ENCODE data around the gene NFKB1.

The NFKB1 gene

DNA sequence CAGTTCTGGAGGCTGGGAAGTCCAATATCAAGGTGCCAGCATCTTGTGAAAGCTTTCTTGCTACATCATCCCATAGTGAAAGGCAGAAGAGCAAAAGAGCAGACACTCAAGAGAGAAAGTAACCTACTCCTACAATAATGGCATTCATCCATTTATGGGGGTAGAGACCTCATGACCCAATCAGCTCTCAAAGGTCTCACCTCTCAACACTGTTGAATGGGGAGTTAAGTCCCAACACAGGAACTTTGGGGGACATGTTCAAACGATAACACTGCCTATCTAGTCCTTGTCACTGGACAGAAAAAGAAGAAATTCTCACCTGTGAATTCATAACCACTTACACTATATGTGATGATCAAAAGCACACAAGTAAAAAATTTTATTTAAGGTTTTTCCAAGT is 6.6 kb upstream of the NFKB1 start:
- DNase-seq (ENCODE audit: low read depth in 2 of 2) = no peak

DNA sequence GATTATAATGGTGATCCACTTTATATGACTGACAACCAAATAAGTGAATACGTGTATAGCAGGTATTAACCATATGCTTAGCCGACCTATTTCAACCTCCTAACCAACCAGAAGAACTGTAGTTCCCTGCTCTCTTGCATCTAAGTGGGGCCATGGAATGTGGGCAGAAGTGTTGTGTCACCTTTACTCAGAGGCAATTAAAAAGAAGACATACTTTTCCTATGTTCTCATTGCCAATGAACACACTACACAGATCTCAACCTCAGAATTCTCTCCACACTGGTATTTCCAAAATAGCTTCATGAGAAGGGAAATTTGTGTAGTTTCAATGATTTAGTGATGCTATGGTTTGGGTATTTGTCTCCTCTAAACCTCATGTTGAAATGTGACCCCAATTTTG is 3.2 kb upstream of the NFKB1 start:
- no peak for DNase-seq (ENCODE audit: low read depth in 2 of 2)

DNA sequence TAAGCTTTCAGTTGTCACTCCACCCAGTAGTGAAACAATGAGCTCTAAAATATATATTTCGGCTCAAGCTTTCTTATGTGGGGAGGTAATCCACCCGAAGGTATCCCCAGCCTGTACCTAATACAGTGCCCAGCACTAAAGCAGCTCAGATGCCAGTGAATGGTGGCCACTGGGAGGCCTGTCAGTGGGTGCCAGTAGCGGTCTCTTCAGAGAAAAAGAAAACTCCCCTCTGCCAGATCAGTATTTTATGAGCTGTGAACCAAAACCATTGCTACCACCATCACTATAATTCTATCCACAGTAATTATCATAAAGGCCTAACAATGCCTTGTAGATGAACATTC is 835 bp upstream of the NFKB1 start:
- DNase-seq (ENCODE audit: low read depth in 2 of 2) = no peak

DNA sequence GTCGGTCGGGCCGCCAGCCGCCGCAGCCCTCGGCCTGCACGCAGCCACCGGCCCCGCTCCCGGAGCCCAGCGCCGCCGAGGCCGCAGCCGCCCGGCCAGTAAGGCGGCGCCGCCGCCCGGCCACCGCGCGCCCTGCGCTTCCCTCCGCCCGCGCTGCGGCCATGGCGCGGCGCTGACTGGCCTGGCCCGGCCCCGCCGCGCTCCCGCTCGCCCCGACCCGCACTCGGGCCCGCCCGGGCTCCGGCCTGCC is 213 bp downstream of the NFKB1 start:
- DNase-seq (ENCODE audit: low read depth in 2 of 2) = no peak

DNA sequence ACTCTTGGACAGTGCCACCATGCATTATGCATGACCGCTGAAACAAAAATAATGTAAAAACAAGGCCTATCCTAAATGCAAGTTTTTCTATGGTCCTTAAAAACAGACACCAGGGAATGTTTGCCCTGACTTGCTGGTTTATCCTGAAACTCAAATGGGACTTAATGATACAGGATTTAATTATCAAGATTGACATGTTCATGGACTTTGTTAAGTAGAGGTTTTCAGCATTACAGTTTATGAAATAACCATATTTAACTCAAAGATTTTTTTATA is 1.3 kb downstream of the NFKB1 start:
- DNase-seq (ENCODE audit: low read depth in 2 of 2) = no peak

DNA sequence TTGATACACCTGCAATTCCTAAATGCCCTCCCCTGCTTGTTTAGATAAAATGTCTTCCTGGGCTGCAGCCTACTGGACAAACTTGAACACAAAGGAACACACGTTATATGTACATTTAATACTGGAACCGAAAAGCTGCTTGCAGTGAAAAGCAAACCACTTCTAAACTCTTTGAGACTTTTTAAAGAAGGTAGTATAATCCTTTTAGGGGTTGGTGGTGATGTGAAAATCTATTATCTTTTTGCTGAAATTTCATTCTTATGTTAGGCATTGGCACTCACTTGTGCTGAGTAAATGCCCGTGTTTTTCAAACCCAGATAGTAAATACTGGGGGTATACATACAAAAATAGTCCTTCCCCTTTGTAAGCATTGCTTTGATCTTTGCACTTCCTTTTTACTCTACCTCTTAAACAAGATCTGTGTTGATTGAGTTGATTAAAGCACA is 2.2 kb downstream of the NFKB1 start:
- DNase-seq (ENCODE audit: low read depth in 2 of 2) = no peak

DNA sequence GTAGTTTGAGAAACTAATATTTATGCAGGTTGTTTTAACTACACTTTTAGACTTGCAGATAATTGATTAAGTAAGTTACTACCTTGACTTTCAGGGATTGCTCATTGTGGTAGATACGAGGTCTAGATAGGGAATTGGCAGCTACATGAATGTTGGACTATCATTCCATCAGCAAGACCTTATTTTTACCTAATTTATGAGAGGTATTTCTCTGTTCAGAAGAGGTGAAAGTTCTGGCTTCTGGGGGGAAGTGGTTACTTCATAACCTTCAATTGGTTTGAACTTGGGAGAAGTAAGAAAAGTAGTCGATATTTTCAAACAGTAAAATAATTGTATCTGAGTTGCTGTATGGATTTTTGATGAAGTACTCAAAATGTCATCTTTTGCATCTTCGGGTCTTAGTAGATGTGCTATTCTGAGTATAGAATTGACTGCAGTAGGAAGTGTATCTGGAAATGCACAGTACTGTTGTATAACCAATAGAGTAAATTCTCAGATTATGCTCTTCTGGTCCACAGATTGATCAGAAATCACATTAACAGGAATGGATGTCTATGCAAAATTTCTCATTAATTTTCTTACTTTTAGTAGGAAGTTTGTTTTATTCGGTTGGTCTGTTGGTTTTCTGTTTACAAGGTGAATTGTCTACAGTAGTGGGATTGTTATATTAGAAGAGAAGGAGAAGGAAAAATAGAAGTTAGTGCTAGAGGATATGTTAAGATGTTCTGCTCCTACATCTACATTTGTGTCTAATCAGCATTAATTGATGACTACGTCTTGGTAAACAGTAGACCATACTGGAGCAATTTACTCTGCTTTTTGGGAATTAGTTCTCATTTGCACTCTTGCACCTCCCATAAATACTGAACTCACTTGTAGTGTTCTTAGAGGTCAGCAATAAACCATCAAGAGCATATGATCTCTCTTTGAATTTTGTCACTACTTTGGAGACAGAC is 3.0 kb downstream of the NFKB1 start:
- no peak for DNase-seq (ENCODE audit: low read depth in 2 of 2)

DNA sequence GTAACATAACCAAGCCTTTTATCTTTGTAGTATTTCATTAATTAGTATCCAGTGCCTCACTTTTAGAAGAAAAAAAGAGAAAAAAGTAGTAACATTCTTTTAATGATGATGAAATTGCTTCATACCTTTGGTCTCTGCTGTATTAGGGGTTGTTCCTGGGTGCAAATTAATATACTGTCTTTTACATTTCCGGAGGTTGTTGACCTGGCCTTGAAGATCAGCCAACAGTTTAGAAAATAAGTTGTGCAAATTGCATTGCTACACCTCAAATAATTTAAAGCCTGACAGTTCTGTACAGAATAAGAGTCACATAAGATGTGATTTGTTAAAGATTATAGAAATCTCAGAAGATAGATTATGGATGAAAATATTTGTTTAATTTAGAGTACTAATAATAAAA is 3.8 kb downstream of the NFKB1 start:
- DNase-seq (ENCODE audit: low read depth in 2 of 2) = no peak

DNA sequence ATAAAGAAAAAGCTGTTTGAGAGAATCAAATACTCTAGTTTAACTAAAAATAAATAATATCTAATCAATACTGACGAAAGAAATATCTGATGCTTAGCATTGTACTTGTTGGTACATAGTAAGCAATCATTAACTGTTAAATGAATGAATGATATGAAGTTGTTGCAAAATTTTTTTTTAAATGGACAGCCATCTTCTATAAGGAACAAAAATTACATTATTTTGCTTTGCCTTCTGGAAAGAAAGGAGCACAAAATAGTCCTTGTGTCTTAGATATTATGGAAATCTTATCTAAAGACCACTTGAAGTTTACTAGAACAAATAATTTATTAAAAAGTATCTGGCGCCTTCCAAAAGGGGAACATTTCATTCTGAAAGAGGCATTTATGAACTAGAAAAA is 4.5 kb downstream of the NFKB1 start:
- DNase-seq (ENCODE audit: low read depth in 2 of 2) = no peak

DNA sequence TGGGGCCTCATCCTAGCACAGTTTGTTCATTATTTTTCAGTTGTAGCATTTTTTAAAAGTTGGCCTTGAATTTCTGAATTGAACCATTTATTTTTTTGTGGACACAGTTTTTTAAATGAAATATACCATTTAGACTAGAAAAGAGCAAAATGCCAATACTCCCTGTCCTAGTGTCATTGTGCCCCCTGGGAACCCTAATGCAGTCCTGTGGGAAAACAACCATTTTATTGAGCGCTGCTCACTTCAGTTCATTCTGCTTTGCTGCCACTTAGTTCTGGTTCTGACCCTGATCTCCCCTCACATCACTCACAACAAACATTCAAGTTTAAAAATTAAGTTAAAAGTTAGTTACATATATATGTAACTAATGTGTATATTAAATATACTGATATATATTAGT is 5.4 kb downstream of the NFKB1 start:
- no peak for DNase-seq (ENCODE audit: low read depth in 2 of 2)

DNA sequence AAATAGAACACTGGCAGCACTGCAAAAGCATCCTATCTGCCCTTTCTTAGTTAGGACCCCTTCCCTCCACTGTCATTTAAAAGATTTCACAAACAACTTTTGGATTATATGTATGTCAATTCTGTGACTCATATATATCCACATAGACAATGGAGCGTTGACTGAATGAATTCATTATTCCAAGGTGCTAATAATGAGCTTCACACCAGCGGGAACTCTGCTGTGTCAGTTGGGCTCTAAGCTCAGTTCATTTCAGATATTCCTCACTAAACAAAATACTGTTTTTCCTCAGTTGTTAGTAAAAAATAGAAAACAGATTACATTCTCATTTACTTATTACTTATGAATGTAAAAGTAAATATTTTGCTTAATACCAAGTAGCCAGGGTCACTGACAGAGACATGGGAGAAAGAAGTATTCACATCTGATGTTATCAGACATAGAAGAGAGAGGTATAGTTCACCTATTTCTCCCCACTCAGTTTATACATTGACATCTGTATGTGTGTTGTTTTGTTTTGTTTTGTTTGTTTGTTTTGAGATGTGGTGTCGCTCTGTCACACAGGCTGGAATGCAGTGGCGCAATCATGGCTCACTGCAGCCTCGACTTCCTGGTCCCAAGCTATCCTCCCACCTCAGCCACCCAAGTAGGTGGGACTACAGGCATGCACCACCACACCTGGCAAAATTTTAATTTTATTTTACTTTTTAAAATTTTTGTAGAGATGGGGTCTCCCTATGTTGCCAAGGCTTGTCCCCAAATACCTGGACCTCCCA is 10.9 kb downstream of the NFKB1 start:
- DNase-seq (ENCODE audit: low read depth in 2 of 2) = no peak

DNA sequence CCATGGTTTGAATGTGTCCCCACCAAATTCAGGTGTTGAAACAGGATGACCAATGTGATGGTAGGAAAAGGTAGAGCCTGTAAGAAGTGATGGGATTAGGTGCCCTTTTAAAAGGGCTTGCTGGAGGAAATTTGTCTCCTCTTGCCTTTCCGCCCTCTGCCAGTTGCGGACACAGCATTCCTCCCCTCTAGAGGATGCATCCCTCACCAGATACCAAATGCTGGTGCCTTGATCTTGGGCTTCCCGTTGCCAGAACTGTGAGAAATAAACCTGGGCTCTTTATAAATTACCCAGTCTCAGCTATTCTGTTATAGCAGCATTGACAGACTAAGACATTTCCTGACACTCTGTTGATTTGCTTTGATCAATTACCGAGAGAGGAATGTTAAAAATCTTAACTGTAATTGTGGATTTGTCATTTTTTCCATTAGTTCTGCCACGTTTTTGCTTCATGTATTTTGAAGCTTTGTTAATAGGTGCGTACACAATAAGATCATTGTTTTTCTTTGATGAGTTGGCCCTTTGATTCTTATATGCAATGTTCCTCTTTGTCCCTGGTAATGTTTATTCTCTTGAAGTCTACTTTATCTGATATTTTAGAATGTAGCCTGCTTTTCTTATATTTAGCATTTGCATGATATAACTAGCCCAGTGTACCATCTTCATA is 13.3 kb downstream of the NFKB1 start:
- DNase-seq (ENCODE audit: low read depth in 2 of 2) = no peak

DNA sequence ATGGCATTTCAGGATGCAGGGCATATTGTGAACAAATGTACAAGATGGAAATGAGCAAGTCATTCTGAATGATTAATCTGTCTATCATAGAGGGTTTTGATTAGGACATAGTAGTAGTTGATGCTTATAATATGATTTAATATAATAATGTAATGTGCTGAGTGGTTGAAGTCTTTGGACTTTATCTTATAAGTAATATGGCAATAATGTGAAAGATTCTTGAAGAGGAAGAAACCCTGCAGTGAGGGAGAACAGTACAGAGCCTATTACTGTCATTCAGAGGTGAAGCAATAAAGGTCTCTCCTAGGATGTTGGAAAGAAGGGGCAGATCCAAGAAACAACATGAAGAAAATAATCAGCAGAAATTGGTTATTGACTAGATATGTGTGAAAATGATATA is 16.6 kb downstream of the NFKB1 start:
- DNase-seq (ENCODE audit: low read depth in 2 of 2) = no peak

DNA sequence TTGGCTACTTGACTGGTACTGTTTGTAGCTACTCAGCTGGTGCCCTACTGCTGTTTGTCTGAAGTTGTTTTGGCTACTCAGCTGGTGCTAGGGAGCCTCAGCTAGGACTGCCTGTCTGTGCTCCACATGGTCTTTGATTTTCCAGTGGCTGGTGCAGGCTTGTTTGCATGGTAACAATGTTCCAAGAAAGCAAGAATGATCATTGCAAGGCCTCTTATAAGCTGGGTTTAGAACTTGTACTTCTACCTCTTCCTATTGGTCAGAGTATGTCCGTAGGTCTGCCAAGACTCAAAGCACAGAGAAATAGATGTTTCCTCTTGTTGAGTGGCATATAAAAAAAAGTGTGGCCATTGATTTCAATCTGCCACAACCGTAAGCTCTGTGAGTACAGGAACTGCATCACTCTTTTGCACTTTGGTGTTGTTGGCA is 17.6 kb downstream of the NFKB1 start:
- DNase-seq (ENCODE audit: low read depth in 2 of 2) = no peak

DNA sequence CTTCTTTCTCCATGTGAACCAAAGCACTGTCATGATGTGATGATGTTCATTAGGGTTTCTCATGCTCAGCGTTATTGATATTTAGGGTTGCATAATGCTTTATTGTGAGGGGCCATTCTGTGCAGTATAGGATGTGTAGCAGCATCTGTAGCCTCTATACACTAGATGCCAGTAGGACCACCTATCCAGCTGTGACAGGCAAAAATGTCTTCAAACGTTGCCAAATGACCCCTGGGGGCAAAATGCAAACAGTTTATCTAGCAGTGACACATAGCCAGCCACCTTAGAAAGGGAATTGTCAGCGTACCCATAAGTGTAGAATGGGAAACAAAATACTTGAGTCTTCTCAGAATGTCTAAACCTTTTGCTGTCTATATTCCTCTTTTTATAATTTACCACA is 18.8 kb downstream of the NFKB1 start:
- DNase-seq (ENCODE audit: low read depth in 2 of 2) = no peak

DNA sequence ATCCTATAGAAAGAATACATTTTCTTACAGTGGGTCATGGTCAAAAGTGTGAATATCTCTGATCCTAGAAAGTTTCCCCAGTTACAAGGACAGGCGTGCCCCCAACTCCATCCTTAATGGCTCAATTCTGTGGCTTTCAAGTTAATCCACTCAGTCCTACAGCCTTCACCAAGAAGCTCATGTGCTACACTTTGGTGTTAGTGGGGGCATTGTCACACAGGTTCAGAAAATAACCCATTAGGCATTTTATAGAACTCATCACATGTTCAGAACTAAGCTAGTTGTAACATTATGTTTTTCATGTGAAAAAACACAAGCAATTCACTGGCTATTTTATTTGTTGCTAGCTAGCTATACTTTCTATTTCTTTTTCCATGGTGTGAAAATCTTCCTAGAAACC is 20.4 kb downstream of the NFKB1 start:
- DNase-seq (ENCODE audit: low read depth in 2 of 2) = no peak

DNA sequence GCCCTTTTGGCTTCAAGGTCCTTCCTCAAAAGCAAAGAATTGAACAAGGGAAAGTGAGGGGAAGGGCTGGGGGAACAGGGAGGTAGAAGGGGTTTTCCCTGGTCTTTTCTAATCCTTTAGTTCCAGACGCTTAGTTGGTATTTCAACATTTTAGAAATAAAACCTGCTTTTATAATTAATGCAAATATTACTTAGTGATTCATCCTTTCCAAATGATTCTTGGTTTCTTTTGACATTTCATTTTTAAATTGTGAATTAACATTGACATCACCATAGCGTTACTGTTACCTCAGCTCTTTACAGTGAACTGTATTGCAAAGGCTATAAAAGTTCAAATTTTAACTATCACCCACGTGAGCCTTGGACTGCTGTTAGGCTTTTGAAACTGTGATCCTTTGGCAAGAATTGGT is 20.9 kb downstream of the NFKB1 start:
- DNase-seq (ENCODE audit: low read depth in 2 of 2) = no peak

DNA sequence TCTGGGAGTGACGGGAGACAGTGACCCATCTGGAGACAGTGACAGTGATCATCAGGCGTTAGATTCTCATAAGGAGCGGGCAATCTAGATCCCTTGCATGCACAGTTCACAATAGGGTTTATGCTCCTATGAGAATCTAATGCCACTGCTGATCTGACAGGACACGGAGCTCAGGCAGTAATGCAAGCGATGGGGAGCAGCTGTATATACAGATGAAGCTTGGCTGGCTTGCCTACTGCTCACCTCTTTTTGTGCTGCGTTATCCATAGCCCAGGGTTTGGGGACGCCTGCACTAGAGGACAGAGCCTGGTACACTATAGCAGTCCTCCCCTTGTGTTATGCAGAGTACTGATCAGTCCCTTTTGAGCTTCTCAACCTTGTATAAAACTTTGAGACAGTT is 23.5 kb downstream of the NFKB1 start:
- DNase-seq (ENCODE audit: low read depth in 2 of 2) = no peak

DNA sequence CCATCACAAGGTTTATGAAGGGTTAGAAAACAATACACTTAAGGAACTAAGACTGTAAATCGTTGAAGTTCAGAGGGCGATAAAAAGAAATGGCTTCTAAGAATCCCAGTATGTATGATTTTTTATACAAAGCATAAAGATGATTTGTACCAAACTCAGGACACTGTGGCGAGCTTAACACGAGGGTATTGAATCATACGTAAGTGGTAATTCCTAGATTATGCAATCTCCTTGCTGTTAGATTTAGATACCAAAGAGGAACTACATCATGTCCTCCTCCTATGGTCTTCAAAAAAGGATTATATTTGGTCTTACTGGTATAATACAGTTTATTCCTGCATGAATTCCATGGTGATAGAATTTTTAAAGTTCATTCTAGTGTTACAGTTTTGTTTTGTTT is 23.9 kb downstream of the NFKB1 start:
- no peak for DNase-seq (ENCODE audit: low read depth in 2 of 2)

DNA sequence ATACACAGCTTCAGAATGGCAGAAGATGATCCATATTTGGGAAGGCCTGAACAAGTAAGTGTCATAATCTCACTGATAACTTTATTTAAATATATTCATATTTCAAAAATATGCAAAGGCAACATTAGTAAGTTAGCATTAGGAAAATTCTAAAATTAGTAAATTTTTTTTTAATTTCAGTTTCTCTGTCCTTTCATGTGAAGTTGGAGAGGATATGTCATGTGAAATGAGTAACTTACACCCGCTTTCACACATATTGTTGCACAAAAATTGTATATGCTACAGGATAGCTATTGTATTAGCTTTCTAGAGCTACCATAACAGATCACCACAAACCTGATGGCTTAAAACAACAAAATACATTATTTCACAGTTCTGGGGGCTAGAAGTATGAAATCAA is 24.3 kb downstream of the NFKB1 start:
- no peak for DNase-seq (ENCODE audit: low read depth in 2 of 2)

DNA sequence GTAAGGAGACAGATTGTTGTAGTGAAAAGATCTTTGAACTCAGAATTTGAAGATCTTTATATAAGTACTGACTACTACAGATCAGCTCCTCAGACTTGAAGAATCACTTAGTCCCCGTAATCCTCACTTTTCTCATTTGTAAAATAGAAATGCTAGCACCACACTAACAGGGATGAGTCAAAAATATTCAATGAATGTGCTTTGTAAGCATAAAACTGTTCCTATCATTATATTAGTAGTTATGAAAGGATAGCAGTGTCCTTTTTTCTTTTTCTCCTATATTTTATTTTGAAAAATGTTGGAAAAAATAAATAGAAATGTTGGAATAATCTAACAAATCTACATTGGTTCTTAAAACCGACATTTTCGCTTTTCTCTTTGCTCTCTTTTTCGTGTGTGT is 25.4 kb downstream of the NFKB1 start:
- DNase-seq (ENCODE audit: low read depth in 2 of 2) = no peak

DNA sequence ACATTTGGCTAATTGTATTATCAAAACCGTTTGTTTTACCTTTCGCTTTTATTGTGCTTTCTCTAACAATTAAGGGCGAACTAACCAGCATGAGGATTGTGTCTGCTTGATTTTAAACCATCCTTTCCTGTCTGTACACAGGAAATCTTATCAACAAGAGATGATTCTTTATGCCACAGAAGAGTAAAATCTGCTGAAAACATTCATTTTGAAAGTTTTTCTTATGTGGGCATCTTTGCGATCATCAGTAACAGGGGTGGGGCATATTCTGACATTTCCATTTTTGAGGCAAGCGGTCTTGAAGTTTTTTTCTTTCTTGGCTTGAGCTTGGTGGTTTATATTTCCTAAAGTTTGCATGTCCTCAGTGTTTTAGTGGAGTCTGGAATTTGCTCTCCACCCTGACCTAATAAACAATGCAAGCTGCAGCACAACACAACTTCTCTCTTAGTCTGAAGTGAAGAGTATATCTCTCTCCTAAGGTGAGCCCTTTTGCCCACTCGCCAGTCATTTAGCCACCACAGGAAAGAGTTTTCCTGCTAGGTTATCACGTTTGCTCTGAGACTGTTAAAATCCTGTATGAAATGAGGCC is 26.6 kb downstream of the NFKB1 start:
- no peak for DNase-seq (ENCODE audit: low read depth in 2 of 2)

DNA sequence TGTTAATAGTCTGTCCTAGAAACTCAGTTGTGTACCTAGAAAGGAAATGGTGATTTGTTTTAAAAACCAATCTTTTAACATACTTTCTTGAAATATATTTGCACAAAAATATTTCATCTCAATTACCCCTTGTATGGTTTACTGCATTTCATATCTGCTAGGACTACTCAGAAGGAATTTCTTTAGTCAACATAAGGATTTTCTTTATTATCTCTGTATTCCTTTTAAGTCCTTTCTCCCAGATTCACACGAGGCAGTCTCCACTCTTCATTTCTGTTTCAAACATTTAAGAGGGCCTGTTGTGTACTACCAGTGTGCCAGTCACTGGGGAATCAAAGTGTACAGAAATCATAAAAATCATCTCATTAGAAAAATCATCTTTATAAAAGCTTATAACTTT is 28.8 kb downstream of the NFKB1 start:
- DNase-seq (ENCODE audit: low read depth in 2 of 2) = no peak

Data from stimulated activated CD8-positive, alpha-beta memory T cell treated with anti-CD3 and anti-CD28 coated beads, Interleukin-7, amount 100 ng/mL, for 1 hour (primary cell).